Tibial artery (tissue), 4 donors: ENCODE results near the gene CMKLR1.

Experiments
- DNase-seq, 2 donors: peaks; one replicate each; pipeline ENCODE4 v3.0.0-alpha.2; 2019
- H3K27ac ChIP-seq, 2 donors: fragments of 200-600 bp; sonication (generic) in 1 of 2; 1 replicate in 1 of 2; 2 replicates in 1 of 2; pipeline ENCODE4 v1.5.1; 2018 to 2019; ENCODE audit warnings: mild to moderate bottlenecking in 1 of 2
- H3K27me3 ChIP-seq, 2 donors: fragments of 200-600 bp; sonication (generic) in 1 of 2; one replicate each; pipeline versions ENCODE4 v1.5.1 to v1.6.0; 2016 to 2019
- H3K36me3 ChIP-seq, 3 donors: fragments of 200-600 bp; sonication (generic) in 2 of 3; one replicate each; pipeline ENCODE4 v1.5.1; 2016 to 2019; ENCODE audit warnings: mild to moderate bottlenecking in 2 of 3
- H3K4me1 ChIP-seq, 4 donors: fragments of 200-600 bp; sonication (generic) in 2 of 4; 1 replicate in 3 of 4; 2 replicates in 1 of 4; pipeline ENCODE4 v1.5.1; 2016 to 2019
- H3K4me3 ChIP-seq, 2 donors: fragments of 200-600 bp; sonication (generic) in 1 of 2; 1 replicate in 1 of 2; 2 replicates in 1 of 2; pipeline ENCODE4 v1.5.1; 2018 to 2019; ENCODE audit warnings: mild to moderate bottlenecking in 2 of 2
- H3K9me3 ChIP-seq, 3 donors: fragments of 200-600 bp; sonication (generic) in 1 of 3; one replicate each; pipeline ENCODE4 v1.5.1; 2016 to 2019
- CTCF ChIP-seq, 2 experiments: fragments of 200-600 bp in 1 of 2; fragments of 450-650 bp in 1 of 2; IDR thresholded peaks; one replicate each; pipeline ENCODE4 v1.5.1; 2017 to 2019; ENCODE audit warnings: antibody characterized with exemption in 2 of 2, mild to moderate bottlenecking in 1 of 2, moderate library complexity in 1 of 2
- intact Hi-C: fragments of 100-400 bp; cut with DNase I; formaldehyde crosslinking; loops from one replicate; pipeline ENCODE4 v1.15.0; 2023; ENCODE audit warnings: low total_unique reads

CMKLR1 gene

DNA sequence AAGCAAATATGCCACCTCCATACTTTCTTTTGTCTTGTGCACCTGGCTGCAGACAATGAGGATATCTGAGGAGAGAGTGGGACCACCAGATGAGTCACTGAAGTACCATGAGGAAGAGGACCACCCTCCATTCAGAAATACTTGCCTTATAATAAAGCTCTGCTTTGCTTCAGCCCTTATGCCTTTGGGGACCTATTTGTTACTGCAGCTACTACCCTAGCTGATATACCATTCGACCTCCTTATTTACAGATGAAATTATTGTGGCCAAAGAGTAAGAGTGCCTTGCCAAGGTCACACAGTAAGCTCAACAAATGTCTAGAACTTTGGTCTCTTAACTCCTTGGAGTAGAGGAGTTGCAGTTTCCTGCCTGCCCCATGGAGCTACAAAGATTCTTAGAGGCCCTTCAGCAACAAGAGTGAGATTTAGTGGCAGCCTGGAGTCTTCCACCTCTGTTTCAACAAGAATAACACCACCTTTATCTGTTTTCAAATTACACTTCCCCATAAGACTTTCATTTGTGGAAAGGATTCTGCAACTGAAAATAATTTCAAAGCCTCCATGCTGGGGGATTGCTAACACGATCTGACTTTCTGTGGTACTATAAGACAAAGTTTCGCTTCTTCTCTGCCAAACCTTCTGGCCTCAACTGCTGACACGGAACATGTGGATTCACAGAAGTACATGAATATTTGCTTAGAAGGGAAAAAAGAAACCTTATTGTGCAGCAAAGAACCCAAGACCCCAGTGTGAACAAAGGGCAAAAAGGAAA is 3.6 kb downstream of the CMKLR1 start:
- DNase-seq, result peak in 1 of 2 donors; percentile 53
- no peak for TF ChIP-seq CTCF (IDR thresholded peaks at IDR 0.05)
- Histone ChIP-seq H3K9me3 (no peaks in the 10 kb centered on the region), H3K36me3 (no peaks in the 10 kb centered on the region), H3K4me3 (no peak overlapping the region), H3K4me1 (peaks cover 0 to 86% (median 46%) of the 10 kb centered on the region in 4 donors), H3K27ac (peak overlapping the region; percentile 61 to 92), H3K27me3 (no peaks in the 10 kb centered on the region)
- intact Hi-C loops, result no loop called here

GRCh38 chr12:108333898-108334699 is 5.0 kb downstream of the CMKLR1 start:
- intact Hi-C loops, result no loop called here
- Histone ChIP-seq H3K9me3 (no peaks in the 10 kb centered on the region), H3K27ac (peak overlapping the region; percentile 61 to 92), H3K27me3 (no peaks in the 10 kb centered on the region), H3K4me1 (peaks cover 0 to 72% (median 33%) of the 10 kb centered on the region in 4 donors), H3K36me3 (peaks cover 0 to 8% (median 4%) of the 10 kb centered on the region in 3 donors), H3K4me3 (no peak overlapping the region)
- DNase-seq, result peak in 1 of 2 donors; percentile 63
- no peak for TF ChIP-seq CTCF (IDR thresholded peaks at IDR 0.05)

GRCh38 chr12:108332791-108333382 is 6.2 kb downstream of the CMKLR1 start:
- H3K36me3 ChIP-seq, result peaks cover 0 to 8% (median 4%) of the 10 kb centered on the region in 3 donors
- H3K27ac ChIP-seq, result peak overlapping the region; percentile 61 to 92
- H3K4me3 ChIP-seq, result no peak overlapping the region
- no peaks in the 10 kb centered on the region for H3K27me3 ChIP-seq
- intact Hi-C loops, result no loop called here
- peak; percentile 82 to 89 for DNase-seq
- TF ChIP-seq CTCF (IDR thresholded peaks at IDR 0.05), result no peak
- H3K9me3 ChIP-seq, result no peaks in the 10 kb centered on the region
- peaks cover 0 to 70% (median 36%) of the 10 kb centered on the region in 4 donors for H3K4me1 ChIP-seq

DNA sequence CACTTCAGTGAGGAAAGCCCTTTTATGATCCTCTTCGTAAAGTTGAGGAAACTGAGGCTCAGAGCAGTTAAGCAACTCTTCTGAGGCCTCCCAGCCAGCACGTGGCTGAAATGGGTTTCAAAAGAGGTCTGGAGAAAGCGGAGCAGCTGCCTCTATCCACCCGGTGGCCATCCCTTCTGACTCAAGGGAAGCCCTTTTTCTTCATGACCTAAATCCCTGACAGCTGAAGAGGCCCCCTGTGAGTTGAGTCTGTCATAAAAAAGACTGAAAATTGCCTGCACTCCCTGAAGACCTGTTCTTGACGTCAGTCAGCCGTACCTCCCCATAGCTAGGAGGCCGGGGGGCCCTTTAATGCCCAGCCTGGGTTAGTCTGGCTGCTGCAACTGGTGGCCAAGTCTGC is 10.7 kb downstream of the CMKLR1 start:
- DNase-seq, result peak in 1 of 2 donors; percentile 51
- intact Hi-C loops, result no loop called here
- Histone ChIP-seq H3K27ac (peak overlapping the region; percentile 62 to 71), H3K4me3 (no peak overlapping the region), H3K36me3 (peaks cover 0 to 8% (median 4%) of the 10 kb centered on the region in 3 donors), H3K4me1 (peaks cover 0 to 68% (median 40%) of the 10 kb centered on the region in 4 donors), H3K27me3 (no peaks in the 10 kb centered on the region), H3K9me3 (no peaks in the 10 kb centered on the region)
- TF ChIP-seq CTCF (IDR thresholded peaks at IDR 0.05), result no peak

GRCh38 chr12:108327621-108328344 is 11.3 kb downstream of the CMKLR1 start:
- peaks cover 0 to 8% (median 4%) of the 10 kb centered on the region in 3 donors for H3K36me3 ChIP-seq
- H3K4me1 ChIP-seq, result peaks cover 0 to 66% (median 36%) of the 10 kb centered on the region in 4 donors
- no peaks in the 10 kb centered on the region for H3K9me3 ChIP-seq
- H3K4me3 ChIP-seq, result no peak overlapping the region
- H3K27me3 ChIP-seq, result no peaks in the 10 kb centered on the region
- no peak for DNase-seq
- peak overlapping the region; percentile 62 to 71 for H3K27ac ChIP-seq
- intact Hi-C loops, result no loop called here
- no peak for TF ChIP-seq CTCF (IDR thresholded peaks at IDR 0.05)
